ENCODE results near the gene PLAAT3.
"Not testable (repeated sequence)": the region's sequence is repeated elsewhere in the genome, so short reads cannot be mapped to it uniquely, and the experiment has no call there.

The PLAAT3 gene

DNA sequence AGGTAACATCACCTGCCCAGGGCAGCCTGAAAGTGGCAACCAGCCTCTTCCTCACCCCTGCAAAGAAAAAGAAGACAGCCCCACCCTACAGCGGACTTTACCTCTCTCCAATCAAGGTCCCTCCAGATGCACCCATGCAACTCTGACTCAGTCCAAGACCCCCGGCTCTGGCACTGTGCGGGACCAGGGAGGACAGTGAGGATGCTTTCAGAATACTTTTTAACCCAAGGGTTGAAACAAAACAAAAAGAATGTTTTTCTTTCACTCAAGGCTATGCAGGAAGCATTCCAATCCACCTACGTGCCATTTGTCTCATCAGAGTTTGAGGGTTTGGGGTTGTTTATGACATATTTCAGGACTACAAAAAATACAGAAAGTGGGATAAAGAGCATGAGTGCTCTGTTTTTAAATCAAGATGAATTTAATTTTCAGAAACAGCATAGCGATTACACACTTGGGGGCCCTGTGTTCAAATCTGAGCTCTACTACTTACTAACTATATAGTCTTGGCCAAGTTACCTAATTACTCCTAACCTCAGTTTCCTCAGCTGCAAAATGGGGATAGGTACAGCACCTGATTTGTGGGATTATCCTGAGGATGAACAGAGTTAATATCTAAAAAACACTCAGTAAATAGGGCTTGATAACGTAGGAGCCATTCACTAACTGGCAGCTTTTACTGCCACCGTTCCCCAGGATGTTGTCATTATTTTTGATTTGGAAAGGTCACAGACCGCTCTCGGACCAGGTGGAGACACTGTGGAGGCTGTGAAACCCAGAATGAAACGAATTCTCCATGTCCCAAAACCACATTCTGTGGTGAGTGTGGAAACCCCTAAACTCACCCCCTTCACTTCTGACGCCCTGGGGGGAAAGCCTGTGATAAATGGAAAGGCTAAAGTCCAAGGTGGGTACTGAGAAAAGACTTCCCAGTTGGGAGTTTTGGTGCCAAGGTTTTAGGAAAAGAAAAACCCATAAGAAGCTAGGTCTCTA, 5.6 kb downstream of the PLAAT3 start:
- no peak for DNase-seq (ENCODE audit: low read depth)

DNA sequence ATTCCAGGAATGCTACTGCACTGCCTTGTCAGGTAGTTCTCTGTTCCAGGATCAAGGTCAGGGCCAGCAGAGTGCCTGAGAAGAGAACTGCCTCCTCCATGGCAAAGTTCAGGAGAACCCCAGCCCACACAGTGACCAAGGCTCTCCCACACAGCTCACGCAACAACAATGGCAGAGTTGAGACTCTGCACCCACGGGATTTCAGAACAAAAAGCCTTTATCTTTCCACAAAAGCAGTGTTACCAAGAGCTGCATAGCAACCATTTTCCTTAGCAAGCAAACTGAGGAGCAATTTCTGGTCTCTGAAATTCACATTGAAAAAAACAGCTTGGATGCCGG, 11.1 kb downstream of the PLAAT3 start:
- no peak for DNase-seq (ENCODE audit: low read depth)

DNA sequence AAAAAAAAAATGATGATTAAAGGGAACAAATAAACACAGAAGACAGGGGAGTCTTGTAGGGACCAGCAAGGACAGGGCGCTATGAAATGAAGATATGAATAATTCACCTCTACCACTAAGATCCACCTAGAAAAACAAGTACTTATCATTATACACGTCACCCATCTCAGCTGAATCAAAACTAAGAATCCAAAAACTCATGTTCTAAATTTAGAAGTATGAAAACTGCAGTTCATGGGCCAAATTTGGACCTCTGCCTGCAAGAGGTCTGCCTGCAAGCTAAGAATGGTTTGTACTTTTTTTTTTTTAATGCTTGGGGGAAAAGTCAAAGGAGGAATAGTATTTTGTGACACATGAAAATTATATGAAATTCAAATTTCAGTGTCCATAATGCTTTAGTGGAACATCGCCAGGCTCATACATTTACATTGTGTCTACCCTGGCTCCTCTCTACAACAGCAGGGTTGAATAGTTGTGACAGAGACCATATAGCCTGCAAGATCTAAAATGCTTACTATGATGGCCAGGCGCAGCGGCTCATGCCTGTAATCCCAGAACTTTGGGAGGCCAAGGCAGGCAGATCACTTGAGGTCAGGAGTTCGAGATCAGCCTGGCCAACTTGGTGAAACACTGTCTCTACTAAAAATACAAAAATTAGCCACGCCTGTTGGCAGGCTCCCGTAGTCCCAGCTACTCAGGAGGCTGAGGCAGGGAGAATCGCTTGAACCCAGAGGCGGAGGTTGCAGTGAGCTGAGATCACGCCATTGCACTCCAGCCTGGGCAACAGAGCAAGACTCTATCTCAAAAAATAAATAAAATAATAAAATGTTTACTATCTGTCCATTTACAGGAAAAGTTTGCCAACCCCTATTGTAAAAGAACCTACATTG, 11.7 kb downstream of the PLAAT3 start:
- not testable (repeated sequence) for DNase-seq (ENCODE audit: low read depth)

DNA sequence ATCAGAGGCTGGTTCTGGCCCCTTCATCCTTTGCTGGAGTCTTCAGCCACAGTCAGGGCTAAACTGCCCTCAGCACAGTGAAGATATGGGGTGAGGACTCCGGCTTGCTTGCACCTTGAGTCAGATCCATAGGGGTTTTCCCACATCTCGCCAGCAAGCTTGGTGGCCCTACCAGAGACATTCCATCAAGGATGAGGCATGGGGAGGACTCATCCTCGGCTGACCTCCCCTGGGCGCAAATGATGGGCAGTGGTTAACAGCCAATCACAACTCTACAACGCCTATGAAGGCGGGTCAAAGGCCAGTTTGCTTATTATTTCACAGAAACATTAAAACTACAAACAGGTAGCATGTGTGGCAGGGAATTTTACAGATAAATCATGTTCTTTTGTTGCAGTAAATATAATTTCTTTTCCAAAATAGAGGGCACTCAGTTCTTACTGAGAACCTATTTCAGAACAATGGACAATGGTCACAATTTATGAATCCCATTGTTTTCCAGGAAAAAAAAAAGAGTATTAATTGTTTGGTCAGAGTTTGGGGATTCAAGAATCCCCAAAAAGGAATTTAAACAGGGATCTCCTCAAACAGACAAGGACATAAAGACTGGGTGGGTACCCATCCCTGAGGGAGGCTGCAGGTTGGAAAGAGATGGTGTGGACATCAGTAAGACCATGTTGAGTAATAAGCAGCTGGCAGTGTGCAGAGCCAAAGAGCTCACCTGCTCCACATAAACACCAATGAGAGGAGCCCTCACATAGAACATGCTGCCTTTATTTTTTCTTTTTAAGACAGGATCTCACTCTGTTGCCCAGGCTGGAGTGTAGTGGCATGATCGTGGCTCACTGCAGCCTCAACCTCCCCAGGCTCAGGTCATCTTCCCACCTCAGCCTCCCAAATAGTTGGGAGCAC, 14.8 kb downstream of the PLAAT3 start:
- DNase-seq (ENCODE audit: low read depth) = no peak

DNA sequence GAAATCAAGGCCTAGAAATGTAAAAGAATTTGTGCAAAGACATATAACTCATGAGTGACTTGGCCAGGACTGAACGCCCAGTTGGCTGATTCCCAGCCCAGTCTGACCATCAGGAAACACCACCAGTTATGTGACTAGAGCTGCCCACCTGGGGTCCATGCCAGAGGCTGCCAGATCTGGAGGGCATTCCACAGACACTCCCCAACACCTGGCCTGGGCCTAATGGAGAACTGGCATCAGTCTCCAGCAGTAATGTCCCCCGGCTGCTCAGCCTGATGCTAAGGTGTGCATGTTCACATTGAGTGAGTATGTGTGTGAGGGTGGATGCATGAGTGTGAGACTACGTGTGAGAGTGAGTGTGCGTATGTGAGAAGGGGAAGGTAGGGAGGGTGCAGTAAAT, 15.7 kb downstream of the PLAAT3 start:
- no peak for DNase-seq (ENCODE audit: low read depth)

DNA sequence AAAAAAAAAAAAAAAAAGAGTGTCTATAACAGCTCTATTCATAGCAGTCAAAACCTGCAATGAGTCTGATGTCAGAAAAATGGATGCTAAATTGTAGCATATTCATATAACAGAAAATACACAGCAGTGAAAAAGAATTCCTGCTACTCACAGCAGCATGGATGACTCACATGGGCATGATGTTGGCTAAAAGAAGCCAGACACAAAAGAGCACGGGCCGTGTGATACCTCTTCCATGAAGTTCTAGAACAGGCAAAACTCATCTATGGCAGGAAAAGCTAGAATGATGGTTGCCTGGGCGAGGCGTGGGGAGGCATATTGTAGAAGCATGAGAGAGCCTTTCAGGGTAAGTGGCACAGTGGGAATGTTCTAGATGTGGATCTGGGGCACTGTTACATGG, 18.9 kb downstream of the PLAAT3 start:
- DNase-seq (ENCODE audit: low read depth) = no peak

DNA sequence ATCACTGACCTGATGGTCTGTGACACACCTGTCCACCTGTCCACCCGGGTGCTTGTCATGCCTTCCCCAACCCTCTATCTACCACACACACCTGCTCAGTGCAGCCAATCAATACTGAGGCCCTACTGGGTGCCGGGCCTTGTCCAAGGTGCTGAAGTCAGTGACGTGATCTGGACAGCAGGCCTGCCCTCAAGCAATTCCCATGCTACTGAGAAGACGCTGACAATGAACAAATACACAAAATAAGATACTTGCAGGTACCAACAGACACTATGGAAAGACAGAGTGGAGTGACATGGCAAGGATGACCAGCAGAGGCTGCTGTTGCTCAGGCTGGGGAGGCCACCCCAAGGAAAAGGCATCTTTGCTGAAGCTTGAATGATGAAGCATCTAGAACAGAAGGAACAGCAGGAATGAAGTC, 21.2 kb downstream of the PLAAT3 start:
- DNase-seq (ENCODE audit: low read depth) = no peak

DNA sequence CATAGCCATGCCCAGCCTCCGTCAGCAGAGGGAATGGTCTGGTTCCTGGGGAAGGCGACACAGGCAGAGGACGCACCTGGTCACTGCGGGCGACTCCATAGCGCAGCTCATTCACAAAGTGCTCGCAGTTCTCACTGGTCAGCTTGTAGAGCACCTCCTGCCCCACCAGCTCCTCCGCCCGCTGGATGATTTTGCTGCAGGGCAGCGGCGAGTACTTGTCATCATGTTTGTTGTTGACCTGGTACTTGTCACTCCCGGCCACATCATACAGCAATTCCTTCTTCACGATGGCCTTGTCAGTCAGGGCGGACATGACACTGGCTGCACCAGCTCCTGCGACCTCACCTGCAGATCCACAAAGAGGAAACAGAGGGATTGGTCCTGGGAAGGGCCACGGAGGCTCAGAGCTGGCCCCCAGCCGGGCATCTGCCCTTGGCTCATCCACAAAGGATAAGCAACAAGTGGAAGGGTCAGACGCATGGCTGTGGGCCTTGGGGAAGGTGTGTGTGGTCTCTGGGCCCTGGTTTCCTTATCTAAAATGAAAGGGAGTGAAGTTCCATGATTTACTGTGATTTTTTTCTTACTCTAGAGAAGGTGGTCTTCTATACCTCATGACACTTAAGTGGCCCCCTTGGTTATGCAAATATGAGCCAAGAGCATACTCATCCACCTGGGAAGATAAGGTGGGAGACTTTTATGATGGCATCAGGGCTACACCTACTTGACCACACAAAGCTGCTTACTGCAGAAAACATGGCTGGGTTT, 24.0 kb downstream of the PLAAT3 start:
- DNase-seq (ENCODE audit: low read depth) = no peak

DNA sequence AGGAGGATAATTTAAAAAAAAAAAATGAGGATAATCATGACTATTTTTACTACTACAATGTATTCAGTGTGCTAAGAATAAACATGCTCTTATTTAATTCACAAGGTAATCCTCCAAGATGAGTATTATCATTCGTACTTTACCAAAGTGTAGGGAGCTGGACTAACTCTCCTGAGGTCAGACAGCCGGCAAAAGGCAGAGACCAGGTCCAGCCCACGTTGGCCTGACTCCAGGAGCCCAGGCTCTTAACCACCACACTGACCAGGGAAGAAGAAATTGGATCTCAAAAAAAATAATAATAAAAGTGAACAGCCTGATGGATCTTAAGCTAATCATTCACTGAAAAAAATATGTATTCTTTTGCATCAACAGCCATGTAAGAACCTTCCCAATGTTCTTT, 25.2 kb downstream of the PLAAT3 start:
- DNase-seq (ENCODE audit: low read depth) = no peak

DNA sequence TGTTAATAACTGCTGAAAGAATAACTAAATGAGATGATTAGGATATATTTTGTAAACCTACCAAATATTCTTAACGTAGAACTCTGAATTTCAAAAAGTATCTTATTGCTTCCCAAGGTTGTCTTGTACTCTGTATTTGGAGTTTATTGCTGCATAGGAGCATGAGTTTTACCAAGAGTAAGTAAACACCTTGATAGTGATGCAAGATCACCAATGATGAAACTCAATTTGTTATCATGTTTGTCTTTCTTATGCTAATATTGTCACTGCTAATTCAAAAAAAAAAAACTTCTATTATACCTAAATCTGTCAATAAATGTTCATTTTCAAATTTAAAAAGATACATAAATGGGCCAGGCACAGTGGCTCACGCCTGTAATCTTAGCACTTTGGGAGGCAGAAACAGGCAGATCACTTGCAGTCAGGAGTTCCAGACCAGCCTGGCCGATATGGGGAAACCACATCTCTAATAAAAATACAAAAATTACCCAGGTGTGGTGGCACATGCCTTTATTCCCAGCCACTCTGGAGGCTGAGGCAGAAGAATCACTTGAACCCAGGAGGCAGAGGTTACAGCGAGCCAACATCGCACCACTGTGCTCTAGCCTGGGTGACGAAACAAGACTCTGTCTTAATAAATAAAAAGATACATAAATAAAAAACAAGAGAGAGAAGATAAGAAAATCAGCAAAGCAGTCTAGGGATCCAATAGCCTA, 27.6 kb downstream of the PLAAT3 start:
- no peak for DNase-seq (ENCODE audit: low read depth)

DNA sequence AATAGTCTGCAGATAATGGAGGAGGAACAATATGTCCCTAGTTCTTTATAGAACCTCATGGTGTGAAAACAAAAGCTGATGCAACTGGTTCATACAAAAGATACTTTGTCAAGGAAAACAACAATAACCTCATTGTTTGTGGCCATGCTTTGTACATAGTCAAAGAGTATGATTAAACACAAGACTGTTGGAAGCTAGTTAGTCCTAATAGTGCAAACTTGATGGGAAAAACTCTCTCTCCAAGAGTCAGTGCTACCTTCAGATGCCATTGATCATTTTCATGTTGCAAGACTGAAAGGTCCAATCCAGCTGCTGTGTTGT, 30.9 kb downstream of the PLAAT3 start:
- no peak for DNase-seq (ENCODE audit: low read depth)

DNA sequence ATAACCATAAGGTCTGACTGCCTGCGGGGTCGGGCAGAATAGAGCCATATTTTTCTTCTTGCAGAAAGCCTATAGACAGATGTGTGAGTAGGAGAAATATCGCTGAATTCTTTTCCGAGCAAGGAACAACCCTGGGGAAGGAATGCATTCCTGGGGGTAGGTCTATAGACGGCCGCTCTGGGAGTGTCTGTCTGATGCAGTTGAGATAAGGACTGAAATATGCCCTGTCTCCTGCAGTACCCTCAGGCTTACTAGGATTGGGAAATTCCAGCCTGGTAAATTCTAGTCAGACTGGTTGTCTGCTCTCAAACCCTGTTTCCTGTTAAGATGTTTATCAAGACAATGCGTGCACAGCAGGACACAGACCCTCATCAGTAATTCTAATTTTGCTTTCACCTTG, 33.0 kb downstream of the PLAAT3 start:
- not testable (repeated sequence) for DNase-seq (ENCODE audit: low read depth)

DNA sequence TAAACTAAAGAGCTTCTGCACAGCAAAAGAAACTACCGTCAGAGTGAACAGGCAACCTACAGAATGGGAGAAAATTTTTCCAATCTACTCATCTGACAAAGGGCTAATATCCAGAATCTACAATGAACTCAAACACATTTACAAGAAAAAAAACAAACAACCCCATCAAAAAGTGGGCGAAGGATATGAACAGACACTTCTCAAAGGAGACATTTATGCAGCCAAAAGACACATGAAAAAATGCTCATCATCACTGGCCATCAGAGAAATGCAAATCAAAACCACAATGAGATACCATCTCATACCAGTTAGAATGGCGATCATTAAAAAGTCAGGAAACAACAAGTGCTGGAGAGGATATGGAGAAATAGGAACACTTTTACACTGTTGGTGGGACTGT, 35.4 kb downstream of the PLAAT3 start:
- DNase-seq (ENCODE audit: low read depth) = not testable (repeated sequence)

DNA sequence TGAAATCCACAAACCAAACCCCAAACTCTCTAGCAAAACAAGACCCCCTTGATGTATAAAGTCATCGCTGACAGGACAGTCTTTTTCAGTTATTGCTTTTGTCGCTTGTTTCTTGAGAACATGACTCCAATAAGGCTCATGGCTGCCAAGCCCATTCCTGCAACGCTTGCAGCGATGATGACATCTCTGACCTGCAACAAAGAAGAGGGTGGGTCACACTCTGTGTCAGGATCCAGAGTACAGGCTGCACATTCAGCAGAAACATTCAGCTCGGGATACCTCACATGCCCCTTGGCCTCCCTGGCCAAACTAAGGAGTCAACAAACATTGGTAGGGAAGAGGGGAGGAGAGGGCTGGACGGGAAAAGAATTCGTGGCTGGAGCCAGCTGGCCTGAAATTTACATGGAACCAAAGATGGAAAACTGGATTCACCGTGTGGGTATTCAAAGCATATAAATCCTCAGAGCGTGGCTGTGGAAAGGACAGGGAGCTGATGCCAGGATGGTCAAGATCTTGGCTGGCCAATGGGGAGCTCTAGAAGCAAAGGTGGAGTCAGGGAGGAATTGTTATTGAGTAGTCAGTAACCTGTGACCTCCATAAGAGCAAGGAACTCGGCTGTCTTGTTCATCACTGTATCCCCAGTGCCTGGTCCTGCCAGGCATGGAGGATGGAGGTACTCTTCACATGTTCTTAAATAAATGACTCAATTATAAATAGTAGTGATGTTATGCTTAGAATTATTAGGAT, 39.2 kb downstream of the PLAAT3 start:
- no peak for DNase-seq (ENCODE audit: low read depth)

DNA sequence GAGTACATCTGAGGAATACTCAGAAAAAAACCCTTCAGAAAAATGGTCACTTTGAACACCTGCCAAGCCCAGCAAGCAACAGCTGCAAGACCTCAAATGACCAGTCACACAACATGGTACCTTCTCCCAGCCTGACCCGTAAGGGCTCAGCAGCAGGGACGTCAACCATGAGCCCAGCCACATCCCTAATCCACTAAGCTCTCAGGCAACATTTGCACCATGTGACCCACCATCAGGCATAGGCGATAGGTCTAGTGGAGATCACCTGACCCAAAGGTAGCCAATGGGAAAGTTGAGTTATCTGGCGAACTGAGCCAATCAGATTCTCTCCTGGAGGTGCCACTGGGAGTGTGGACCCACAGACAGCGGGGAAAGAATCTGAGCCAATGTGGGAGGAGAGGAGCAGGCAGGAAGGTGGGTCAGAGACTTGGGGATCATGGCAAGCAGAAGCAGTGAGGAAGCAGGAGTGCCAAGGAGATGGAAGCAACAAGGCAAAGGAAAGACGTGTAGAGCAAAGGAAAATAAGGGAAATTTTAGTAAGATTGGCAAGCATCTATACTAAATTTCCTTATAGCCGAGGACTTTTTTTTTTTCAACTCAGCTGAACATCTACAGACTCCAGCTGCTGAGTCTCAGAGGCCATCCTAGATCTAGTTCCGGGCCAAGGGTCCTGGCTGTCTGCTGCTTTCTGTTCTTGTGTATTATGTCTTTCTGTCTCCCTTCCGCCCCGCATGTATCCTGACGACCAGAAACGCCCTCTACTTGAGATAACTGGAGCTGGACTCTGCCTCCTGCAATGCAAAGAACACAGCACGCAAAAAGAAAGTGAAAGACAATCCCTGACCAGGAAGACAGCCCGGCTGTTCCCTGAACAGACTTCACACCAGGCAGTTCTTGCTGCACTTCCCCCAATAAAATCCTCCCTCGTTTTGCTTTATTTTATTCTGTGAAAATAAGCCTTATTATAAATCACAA, 40.1 kb downstream of the PLAAT3 start:
- no peak for DNase-seq (ENCODE audit: low read depth)

DNA sequence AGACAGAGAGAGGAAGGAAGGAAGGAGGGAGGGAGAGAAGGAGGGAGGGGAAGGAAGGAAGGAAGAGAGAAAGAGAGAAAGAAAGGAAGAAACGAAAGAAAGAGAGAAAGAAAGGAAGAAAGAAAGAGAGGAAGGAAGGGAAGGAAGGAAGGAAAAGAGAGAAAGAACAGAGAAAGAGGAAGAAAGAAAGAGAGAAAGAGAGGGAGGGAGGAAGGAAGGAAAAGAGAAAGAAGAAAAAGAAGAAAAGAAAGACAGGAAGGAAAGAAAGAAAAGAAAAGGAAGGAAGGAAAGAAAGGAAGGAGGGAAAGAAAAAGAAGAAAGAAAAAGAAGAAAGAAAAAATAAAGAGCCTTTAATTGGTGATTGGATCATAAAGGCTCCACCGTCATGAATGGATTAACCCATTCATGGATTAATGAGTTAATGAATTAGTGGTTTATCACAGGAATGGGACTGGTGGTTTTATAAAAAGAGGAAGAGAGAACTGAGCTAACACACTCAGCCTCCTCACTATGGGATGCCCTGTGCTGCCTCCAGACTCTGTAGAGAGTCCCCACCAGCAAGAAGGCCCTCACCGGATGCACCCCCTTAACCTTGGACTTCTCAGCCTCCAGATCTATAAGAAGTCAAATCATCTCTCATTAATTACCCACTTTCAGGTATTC, 42.1 kb downstream of the PLAAT3 start:
- DNase-seq (ENCODE audit: low read depth) = no peak

DNA sequence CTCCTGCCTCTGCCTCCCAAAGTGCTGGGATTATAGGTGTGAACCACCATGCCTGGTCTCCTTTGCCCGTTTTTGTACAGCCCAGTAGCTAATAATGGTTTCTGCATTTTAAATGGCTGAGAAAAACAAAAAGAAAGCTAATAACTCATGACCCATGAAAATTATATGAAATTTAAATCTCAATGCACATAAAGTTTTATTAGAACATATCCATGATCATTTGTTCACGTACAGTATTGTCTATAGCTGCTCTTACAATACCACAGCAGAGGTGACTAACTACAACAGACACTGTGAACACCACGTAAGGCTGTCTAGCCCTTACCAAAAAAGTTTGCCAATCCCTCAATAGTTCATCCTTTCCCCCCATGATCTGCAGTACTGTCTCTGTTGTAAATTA, 44.7 kb downstream of the PLAAT3 start:
- no peak for DNase-seq (ENCODE audit: low read depth)

All from activated T-cell treated with anti-CD3 and anti-CD28 coated beads for 24 hours (primary cell).